ENCODE measurements around the gene PIP4K2C.

- TF ChIP-seq CTCF (conservative IDR thresholded peaks at IDR 0.05) (no peak), EZH2 (IDR thresholded peaks at IDR 0.05; ENCODE audit: low read depth) (no peak)
Measured at GRCh38 chr12:57554897-57555296, 36.1 kb upstream of the PIP4K2C start.

All from PC-9 (cell line).